Omental fat pad (tissue), 4 donors: Measurements from ENCODE around the gene SLC5A6. TPM values are rescaled to one million over a fixed set of nuclear protein-coding genes. Genes with fewer than 3 reads are reported as not detected.

Experiments used
- ATAC-seq: fragments of 150-250 bp; one replicate; pipeline ENCODE4 v1.9.1; 2016; ENCODE audit warnings: mild to moderate bottlenecking, moderate library complexity; ENCODE audit not compliant: low FRiP score
- DNase-seq: peaks from one replicate; pipeline ENCODE4 v3.0.0-alpha.2; 2019; ENCODE audit warnings: low spot score
- total RNA-seq, 4 donors: library from RNA; depleted of rRNA; stranded (reverse); fragments of >200 nt; gene quantifications; one replicate each; pipeline ENCODE4 v1.1.0, GENCODE V29; 2016
- TF ChIP-seq, protein P1 (sequence below), 3 donors: fragments of 450-650 bp; IDR thresholded peaks; one replicate each; pipeline ENCODE4 v1.5.1; 2016 to 2017; ENCODE audit warnings: antibody characterized with exemption in 3 of 3, mild to moderate bottlenecking in 3 of 3, moderate library complexity in 2 of 3

SLC5A6 gene
- total RNA-seq, 4 donors from 2014 or later: 37.4 to 106 (median 83.6) TPM

DNA sequence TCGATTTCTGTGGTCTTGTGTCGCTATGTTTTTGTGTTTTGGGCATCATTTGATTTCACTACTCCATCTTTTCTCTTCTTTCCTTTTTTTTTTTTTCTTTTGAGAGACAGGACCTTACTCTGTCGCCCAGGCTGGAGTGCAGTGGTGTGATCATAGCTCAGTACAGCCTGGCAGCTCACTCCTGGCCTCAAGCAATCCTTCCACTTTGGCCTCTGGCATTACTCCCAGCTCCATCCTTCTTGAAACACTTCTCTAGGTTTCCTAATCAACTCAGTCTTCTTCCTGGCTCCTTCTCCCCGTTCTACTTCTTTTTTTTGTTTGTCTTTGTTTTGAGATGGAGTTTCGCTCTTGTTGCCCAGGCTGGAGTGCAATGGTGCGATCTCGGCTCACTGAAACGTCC is 36.7 kb downstream of the SLC5A6 start:
- no peak for DNase-seq

DNA sequence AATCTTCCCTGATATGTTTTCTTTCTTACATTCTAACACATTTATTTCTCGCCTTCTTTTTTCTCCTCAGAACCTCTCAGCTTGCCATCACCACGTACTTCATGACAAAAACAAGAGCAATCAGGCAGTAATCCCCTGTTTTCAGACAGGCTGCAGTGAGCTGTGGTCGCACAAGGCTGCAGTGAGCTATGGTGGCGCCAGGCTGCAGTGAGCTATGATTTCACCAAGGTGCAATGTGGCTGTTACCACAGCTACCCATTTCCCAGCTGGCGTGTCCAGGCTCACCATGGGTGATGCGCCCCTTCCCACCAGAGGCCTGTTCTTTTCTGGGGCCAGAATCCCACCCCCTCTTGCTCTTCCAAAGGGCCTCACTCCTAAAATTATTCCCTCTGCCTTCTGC is 37.4 kb downstream of the SLC5A6 start:
- DNase-seq (no peak), ATAC-seq (no peak)
- TF ChIP-seq, protein P1, sequence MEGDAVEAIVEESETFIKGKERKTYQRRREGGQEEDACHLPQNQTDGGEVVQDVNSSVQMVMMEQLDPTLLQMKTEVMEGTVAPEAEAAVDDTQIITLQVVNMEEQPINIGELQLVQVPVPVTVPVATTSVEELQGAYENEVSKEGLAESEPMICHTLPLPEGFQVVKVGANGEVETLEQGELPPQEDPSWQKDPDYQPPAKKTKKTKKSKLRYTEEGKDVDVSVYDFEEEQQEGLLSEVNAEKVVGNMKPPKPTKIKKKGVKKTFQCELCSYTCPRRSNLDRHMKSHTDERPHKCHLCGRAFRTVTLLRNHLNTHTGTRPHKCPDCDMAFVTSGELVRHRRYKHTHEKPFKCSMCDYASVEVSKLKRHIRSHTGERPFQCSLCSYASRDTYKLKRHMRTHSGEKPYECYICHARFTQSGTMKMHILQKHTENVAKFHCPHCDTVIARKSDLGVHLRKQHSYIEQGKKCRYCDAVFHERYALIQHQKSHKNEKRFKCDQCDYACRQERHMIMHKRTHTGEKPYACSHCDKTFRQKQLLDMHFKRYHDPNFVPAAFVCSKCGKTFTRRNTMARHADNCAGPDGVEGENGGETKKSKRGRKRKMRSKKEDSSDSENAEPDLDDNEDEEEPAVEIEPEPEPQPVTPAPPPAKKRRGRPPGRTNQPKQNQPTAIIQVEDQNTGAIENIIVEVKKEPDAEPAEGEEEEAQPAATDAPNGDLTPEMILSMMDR (IDR thresholded peaks at IDR 0.05): no peak

More for the DNA sequence above, 36.7 kb downstream of the SLC5A6 start:
- no peak for ATAC-seq
- TF ChIP-seq, protein P1 (IDR thresholded peaks at IDR 0.05): no peak

DNA sequence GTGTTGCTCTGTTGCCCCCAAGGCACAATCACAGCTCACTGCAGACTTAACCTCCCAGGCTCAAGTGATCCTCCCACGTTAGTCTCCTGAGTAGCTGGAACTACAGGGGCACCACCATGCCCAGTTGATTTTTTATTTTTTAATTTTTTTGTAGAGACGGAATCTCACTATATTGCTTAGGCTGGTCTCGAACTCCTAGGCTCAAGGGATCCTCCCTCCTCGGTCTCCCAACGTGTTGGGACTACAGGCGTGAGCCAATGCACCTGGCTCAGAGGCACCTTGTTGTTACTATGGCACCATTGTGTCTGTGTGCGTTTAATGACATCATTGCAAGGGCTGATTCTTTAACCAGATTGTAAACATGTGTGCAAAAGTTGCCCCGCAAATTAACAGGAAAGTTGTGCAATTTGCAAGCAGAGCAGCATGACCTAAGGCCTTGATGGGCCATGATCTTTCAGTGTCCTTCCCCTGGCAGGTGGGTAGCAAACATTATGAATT is 40.7 kb downstream of the SLC5A6 start:
- TF ChIP-seq, protein P1 (IDR thresholded peaks at IDR 0.05): no peak
- ATAC-seq: no peak
- DNase-seq: no peak

DNA sequence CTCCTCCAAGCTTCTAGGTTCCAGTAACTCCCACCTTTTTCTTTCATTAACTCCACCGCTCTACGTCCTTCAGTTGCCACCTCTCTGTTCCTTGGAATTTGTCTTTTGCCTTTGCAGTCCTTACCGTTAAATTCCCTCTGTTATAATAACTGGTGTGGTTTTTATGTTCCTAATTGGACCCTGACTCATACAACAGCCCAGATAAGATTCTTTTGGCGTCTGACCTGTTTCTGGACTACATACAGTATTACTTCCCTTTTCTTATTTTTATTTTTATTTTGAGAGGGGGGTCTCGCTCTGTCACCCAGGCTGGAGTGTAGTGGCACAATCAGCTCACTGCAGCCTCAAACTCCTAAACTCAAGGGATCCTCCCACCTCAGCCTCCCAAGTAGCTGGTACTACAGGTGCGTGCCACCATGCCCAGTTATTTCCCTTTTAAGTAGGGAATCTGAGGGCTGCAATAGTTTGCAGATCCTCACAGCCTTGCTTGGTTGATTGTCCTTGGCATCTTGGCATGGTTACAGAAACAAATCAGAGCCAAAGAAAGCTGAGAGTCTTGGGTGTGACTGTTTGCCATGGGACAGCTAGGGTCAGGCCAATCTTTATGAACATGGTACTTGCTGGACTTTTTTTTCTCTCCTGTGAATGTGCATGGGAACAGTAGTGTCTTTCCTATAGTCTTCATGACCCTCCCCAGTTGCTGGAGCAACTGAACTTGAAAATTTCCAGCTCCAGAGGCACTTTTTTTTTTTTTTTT is 41.3 kb downstream of the SLC5A6 start:
- DNase-seq (no peak), ATAC-seq (no peak)
- TF ChIP-seq, protein P1 (IDR thresholded peaks at IDR 0.05): no peak

DNA sequence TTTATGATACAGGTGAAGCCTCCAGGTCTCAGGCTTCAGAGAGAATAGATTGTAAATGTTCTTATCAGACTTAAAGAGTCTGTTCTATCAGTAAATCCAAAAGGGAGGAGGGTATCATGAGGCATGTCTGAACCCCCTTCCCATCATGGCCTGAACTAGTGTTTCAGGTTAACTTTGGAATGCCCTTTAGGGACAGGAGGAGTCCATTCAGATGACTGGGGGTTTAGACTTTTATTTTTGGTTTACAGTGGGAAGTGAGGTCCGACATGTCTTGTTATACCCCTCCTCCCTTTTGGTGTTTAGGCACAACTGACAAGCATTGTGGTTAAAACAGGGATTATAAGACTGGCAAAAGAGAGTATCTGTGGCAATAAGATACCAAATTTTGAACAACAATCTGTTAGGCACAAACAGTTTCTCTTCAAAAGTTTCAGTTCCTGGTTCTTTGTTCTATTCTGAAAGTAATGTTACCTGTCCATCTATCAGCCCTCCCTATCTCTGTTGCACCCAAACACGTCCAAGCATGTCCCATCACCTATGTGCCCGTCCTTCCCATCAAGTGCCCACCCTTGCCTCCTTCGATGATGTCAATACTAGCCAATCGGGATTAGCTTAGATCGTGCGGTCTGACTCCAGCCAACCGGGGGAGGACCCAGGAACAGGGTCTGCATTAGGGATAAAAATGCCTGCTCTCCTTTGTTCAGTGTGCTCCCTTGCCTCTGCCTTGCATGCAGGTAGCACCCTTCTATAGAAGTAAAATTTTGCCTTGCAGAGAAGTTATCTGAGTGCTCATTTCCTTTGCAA is 46.9 kb downstream of the SLC5A6 start:
- ATAC-seq: no peak
- TF ChIP-seq, protein P1 (IDR thresholded peaks at IDR 0.05): no peak
- DNase-seq: no peak

DNA sequence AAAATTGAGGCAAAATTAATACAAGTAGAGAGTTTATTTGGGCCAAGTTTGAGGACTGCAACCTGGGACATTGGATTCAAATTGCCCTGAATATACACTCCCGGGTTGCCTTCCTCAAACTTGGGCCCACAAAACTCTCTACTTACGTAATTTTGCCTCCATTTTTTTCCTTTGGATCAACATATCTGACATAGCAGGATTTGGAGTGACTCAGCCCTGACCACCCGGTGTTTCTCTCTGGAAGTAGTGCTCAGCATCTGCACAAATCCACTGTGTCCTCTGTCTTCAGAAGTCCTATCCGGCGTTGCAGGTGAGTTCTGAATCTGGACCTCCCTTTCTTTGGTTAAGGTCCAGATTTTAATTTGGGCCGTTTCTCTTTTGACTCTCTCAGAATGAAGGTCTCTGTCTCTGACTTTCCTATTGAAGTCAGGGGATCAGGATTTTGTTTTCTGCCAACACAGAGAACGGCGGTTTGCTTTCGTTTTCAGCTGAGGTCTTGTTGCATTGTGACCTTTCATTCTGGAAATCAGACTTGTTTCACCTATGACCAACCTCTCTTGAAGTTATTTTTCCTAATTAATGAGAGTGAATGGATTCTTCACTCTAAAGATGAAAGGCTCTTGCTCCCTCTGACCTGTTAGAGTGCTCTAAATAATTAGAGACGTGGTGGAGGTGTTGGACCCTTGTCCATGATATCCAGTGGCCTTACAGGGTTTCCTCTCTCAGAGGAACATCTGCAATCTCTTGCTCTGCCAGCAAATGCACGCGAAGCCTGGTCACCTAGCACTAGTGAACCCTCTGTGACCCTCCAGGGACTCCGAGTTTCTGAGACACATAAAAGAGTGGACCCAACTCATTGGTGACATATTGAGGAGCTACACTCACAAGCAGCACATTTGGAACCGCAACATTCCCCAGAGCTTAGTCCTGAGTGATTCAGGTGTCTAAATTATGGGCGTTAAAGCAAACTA is 49.6 kb downstream of the SLC5A6 start:
- TF ChIP-seq, protein P1 (IDR thresholded peaks at IDR 0.05): no peak
- ATAC-seq: no peak
- no peak for DNase-seq
